Smooth muscle cell (in vitro differentiated cells): ENCODE results near the gene SLC6A5. TPM values are rescaled to one million over a fixed set of nuclear protein-coding genes. Genes with fewer than 3 reads are reported as not detected.

Experiments used
- DNase-seq: peaks from one replicate; lab custom pipeline; 2025; ENCODE audit not compliant: unreplicated experiment; lab: John Stamatoyannopoulos, UW
- H2AFZ ChIP-seq: fragments of 200-600 bp; sonication (generic); 2 replicates; pipeline ENCODE4 v1.6.0; 2016; ENCODE audit warnings: antibody characterized with exemption, low read depth, mild to moderate bottlenecking
- H3F3A ChIP-seq: fragments of 200-600 bp; sonication (generic); 2 replicates; pipeline ENCODE4 v1.6.0; 2017; ENCODE audit warnings: antibody characterized with exemption, low read depth
- H3K27ac ChIP-seq: fragments of 200-600 bp; sonication (generic); 2 replicates; pipeline ENCODE4 v1.5.1; 2016; ENCODE audit warnings: low read depth, mild to moderate bottlenecking
- H3K27me3 ChIP-seq: fragments of 200-600 bp; sonication (generic); 2 replicates; pipeline ENCODE4 v1.6.1; 2016; ENCODE audit warnings: low read depth, mild to moderate bottlenecking
- H3K36me3 ChIP-seq: fragments of 200-600 bp; sonication (generic); 2 replicates; pipeline ENCODE4 v1.5.1; 2016; ENCODE audit warnings: low read depth
- H3K4me1 ChIP-seq: fragments of 200-600 bp; sonication (generic); 2 replicates; pipeline ENCODE4 v1.5.1; 2016; ENCODE audit warnings: low read depth
- H3K4me2 ChIP-seq: fragments of 200-600 bp; sonication (generic); 2 replicates; pipeline ENCODE4 v1.6.0; 2016; ENCODE audit warnings: mild to moderate bottlenecking
- H3K4me3 ChIP-seq: fragments of 200-600 bp; sonication (generic); 2 replicates; pipeline ENCODE4 v1.5.1; 2016; ENCODE audit warnings: mild to moderate bottlenecking
- H3K79me2 ChIP-seq: fragments of 200-600 bp; sonication (generic); 2 replicates; pipeline ENCODE4 v1.6.0; 2016; ENCODE audit warnings: low read depth, mild to moderate bottlenecking
- H3K9ac ChIP-seq: fragments of 200-600 bp; sonication (generic); 2 replicates; pipeline ENCODE4 v1.6.0; 2016; ENCODE audit warnings: low read depth
- H3K9me3 ChIP-seq: fragments of 200-600 bp; sonication (generic); replicated peaks from 2 replicates; pipeline ENCODE4 v1.5.1; 2016; ENCODE audit warnings: low read depth
- H4K20me1 ChIP-seq: fragments of 200-600 bp; sonication (generic); 2 replicates; pipeline ENCODE4 v1.6.0; 2016; ENCODE audit warnings: low read depth
- CTCF ChIP-seq: fragments of 200-600 bp; sonication (generic); IDR thresholded peaks from 2 replicates; pipeline ENCODE4 v1.5.1; 2017; ENCODE audit warnings: borderline replicate concordance, mild to moderate bottlenecking, antibody characterized with exemption; ENCODE audit not compliant: insufficient read depth, poor library complexity, severe bottlenecking
- WGBS: methylation state at CpG from one replicate; pipeline ENCODE4 v1.1.7; 2016; ENCODE audit warnings: low lambda C conversion rate; 5-methylcytosine and 5-hydroxymethylcytosine counted together
- polyA plus RNA-seq: library from polyadenylated mRNA; unstranded; fragments of >200 nt; fragmentation: Nextera tagmentation; extraction: Ambion mirVana; gene quantifications from 2 replicates; pipeline ENCODE4 v1.2.1, GENCODE V29; 2016
- total RNA-seq: library from RNA; depleted of rRNA; stranded (reverse); fragments of >200 nt; gene quantifications from 2 replicates; pipeline ENCODE4 v1.2.3, GENCODE V29; 2014

The SLC6A5 gene
- total and polyA plus RNA-seq, 2 experiments from 2014 or later: not detected

GRCh38 chr11:20623252-20623651, 23.8 kb downstream of the SLC6A5 start:
- peaks cover 26% of the 10 kb centered on the region for H3K27me3 ChIP-seq
- no peaks in the 10 kb centered on the region for H4K20me1 ChIP-seq
- no peaks in the 10 kb centered on the region for H3F3A ChIP-seq
- TF ChIP-seq CTCF: no peak
- H3K27ac ChIP-seq: no peak overlapping the region
- no peak overlapping the region for H2AFZ ChIP-seq
- WGBS: 74% methylated on average over 4 of the region's 4 CpGs
- no peaks in the 10 kb centered on the region for H3K36me3 ChIP-seq
- DNase-seq: no peak
- H3K79me2 ChIP-seq: no peaks in the 10 kb centered on the region
- H3K9ac ChIP-seq: no peak overlapping the region
- H3K4me2 ChIP-seq: no peak overlapping the region
- H3K4me3 ChIP-seq: no peak overlapping the region
- no peaks in the 10 kb centered on the region for H3K9me3 ChIP-seq
- no peaks in the 10 kb centered on the region for H3K4me1 ChIP-seq

GRCh38 chr11:20626279-20626678, 26.9 kb downstream of the SLC6A5 start:
- Histone ChIP-seq H3F3A (no peaks in the 10 kb centered on the region), H3K4me1 (no peaks in the 10 kb centered on the region), H3K4me3 (no peak overlapping the region), H3K36me3 (no peaks in the 10 kb centered on the region), H3K27ac (no peak overlapping the region), H4K20me1 (no peaks in the 10 kb centered on the region), H2AFZ (no peak overlapping the region), H3K79me2 (no peaks in the 10 kb centered on the region), H3K27me3 (peaks cover 12% of the 10 kb centered on the region), H3K9ac (no peak overlapping the region), H3K4me2 (no peak overlapping the region), H3K9me3 (no peaks in the 10 kb centered on the region)
- 89% methylated on average over 4 of the region's 4 CpGs for WGBS
- no peak for DNase-seq
- TF ChIP-seq CTCF: no peak

- Histone ChIP-seq H3K79me2 (no peaks in the 10 kb centered on the region), H3K27ac (no peak overlapping the region), H3K27me3 (peaks cover 5% of the 10 kb centered on the region), H3K4me2 (no peak overlapping the region), H4K20me1 (no peaks in the 10 kb centered on the region), H3F3A (no peaks in the 10 kb centered on the region), H3K9me3 (no peaks in the 10 kb centered on the region), H3K4me3 (no peak overlapping the region), H3K36me3 (no peaks in the 10 kb centered on the region), H2AFZ (no peak overlapping the region), H3K4me1 (no peaks in the 10 kb centered on the region), H3K9ac (no peak overlapping the region)
- TF ChIP-seq CTCF: no peak
- no peak for DNase-seq
- WGBS: 49% methylated on average over 3 of the region's 3 CpGs
Observed at GRCh38 chr11:20627026-20627425, 27.6 kb downstream of the SLC6A5 start.

GRCh38 chr11:20627701-20628100, 28.3 kb downstream of the SLC6A5 start:
- Histone ChIP-seq H2AFZ (no peak overlapping the region), H3K4me3 (no peak overlapping the region), H3K27ac (no peak overlapping the region), H3K9me3 (no peaks in the 10 kb centered on the region), H3K79me2 (no peaks in the 10 kb centered on the region), H3K9ac (no peak overlapping the region), H3F3A (no peaks in the 10 kb centered on the region), H3K27me3 (peaks cover 2% of the 10 kb centered on the region), H3K4me2 (no peak overlapping the region), H3K4me1 (no peaks in the 10 kb centered on the region), H4K20me1 (no peaks in the 10 kb centered on the region), H3K36me3 (no peaks in the 10 kb centered on the region)
- no peak for DNase-seq
- TF ChIP-seq CTCF: no peak
- WGBS: 60% methylated on average over 3 of the region's 3 CpGs
